ENCODE measurements around the gene SSBP3. TPM values are rescaled to one million over a fixed set of nuclear protein-coding genes. Genes with fewer than 3 reads are reported as not detected.

Gene SSBP3
- total RNA-seq, 1 experiment from 2014 or later = 37.5 TPM

- no peaks in the 10 kb centered on the region for H3K79me2 ChIP-seq (ENCODE audit: insufficient read depth, low read length)
- no peaks in the 10 kb centered on the region for H4K20me1 ChIP-seq (ENCODE audit: insufficient read depth)
- H3K27ac ChIP-seq (ENCODE audit: low read depth, low read length) = no peak overlapping the region
- no peaks in the 10 kb centered on the region for H3K27me3 ChIP-seq (ENCODE audit: insufficient read depth, low read length)
- TF ChIP-seq, protein P1, sequence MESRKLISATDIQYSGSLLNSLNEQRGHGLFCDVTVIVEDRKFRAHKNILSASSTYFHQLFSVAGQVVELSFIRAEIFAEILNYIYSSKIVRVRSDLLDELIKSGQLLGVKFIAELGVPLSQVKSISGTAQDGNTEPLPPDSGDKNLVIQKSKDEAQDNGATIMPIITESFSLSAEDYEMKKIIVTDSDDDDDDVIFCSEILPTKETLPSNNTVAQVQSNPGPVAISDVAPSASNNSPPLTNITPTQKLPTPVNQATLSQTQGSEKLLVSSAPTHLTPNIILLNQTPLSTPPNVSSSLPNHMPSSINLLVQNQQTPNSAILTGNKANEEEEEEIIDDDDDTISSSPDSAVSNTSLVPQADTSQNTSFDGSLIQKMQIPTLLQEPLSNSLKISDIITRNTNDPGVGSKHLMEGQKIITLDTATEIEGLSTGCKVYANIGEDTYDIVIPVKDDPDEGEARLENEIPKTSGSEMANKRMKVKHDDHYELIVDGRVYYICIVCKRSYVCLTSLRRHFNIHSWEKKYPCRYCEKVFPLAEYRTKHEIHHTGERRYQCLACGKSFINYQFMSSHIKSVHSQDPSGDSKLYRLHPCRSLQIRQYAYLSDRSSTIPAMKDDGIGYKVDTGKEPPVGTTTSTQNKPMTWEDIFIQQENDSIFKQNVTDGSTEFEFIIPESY (IDR thresholded peaks at IDR 0.05; ENCODE audit: extremely low read depth, insufficient replicate concordance, low read length) = no peak
- TF ChIP-seq TCF7L2 (IDR thresholded peaks at IDR 0.05; ENCODE audit: borderline replicate concordance, extremely low read depth, insufficient read depth, insufficient read length) (no peak), EZH2phosphoT487 (IDR thresholded peaks at IDR 0.05; ENCODE audit: borderline replicate concordance) (no peak), FOSL1 (IDR thresholded peaks at IDR 0.05; ENCODE audit: low read depth) (no peak), JUND (IDR thresholded peaks at IDR 0.05) (no peak), EGR1 (IDR thresholded peaks at IDR 0.05; ENCODE audit: low read depth) (no peak), RAD21 (IDR thresholded peaks at IDR 0.05; ENCODE audit: low read depth) (no peak), ZFX (IDR thresholded peaks at IDR 0.05) (no peak), SIN3A (IDR thresholded peaks at IDR 0.05; ENCODE audit: low read depth) (no peak)
- TF ChIP-seq, protein P2, sequence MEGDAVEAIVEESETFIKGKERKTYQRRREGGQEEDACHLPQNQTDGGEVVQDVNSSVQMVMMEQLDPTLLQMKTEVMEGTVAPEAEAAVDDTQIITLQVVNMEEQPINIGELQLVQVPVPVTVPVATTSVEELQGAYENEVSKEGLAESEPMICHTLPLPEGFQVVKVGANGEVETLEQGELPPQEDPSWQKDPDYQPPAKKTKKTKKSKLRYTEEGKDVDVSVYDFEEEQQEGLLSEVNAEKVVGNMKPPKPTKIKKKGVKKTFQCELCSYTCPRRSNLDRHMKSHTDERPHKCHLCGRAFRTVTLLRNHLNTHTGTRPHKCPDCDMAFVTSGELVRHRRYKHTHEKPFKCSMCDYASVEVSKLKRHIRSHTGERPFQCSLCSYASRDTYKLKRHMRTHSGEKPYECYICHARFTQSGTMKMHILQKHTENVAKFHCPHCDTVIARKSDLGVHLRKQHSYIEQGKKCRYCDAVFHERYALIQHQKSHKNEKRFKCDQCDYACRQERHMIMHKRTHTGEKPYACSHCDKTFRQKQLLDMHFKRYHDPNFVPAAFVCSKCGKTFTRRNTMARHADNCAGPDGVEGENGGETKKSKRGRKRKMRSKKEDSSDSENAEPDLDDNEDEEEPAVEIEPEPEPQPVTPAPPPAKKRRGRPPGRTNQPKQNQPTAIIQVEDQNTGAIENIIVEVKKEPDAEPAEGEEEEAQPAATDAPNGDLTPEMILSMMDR (IDR thresholded peaks at IDR 0.05 in 2 of 3, conservative IDR thresholded peaks at IDR 0.05 in 1 of 3; ENCODE audit: borderline replicate concordance in 1 of 3, insufficient read depth in 1 of 3, low read depth in 2 of 3, low read length in 2 of 3) = no peak
- H3K36me3 ChIP-seq (ENCODE audit: control insufficient read depth in 1 of 2, insufficient read depth in 2 of 2, low read length in 2 of 2) = no peaks in the 10 kb centered on the region
- no peak overlapping the region for H3K4me3 ChIP-seq (replicated peaks in 1 of 2; ENCODE audit: low read depth in 1 of 2, low read length in 2 of 2)
- BruUV-seq (replicated peaks) = no TSS peak
- RAD21 ChIA-PET (ENCODE audit: low non-redundant PET in 1 of 2, low total read pairs in 2 of 2, uncharacterized antibody in 2 of 2, unreplicated experiment in 2 of 2) = no interaction called here
- intact Hi-C loops (cut with micrococcal nuclease) = no loop called here
- no peak for DNase-seq (ENCODE audit: low read depth, low spot score)
- CTCF ChIA-PET = no interaction called here
- POLR2A ChIA-PET = no interaction called here
- H3K4me1 ChIP-seq (ENCODE audit: control insufficient read depth in 1 of 2, insufficient read depth in 2 of 2, low read length in 2 of 2) = peaks cover 6 to 7% of the 10 kb centered on the region in 2 experiments; a peak in 3 of 4 replicates
- H3K9me3 ChIP-seq (ENCODE audit: control insufficient read depth in 1 of 2, insufficient read depth in 1 of 2, low read depth in 1 of 2, low read length in 2 of 2) = no peaks in the 10 kb centered on the region
- no peak overlapping the region for H2AFZ ChIP-seq (ENCODE audit: low read depth, low read length, poor library complexity, severe bottlenecking)
- no peaks in the 10 kb centered on the region for H3K9me2 ChIP-seq (ENCODE audit: insufficient read depth)
- no peak overlapping the region for H3K4me2 ChIP-seq (ENCODE audit: low read length)
- H3K9ac ChIP-seq (ENCODE audit: low read length) = no peak overlapping the region
- ATAC-seq = no peak
These were observed 131.3 kb downstream of the SSBP3 start for GRCh38 chr1:54274881-54275280.
